GM12878 (cell line): Measurements from ENCODE around the gene KIF5C. TPM values are rescaled to one million over a fixed set of nuclear protein-coding genes. Genes with fewer than 3 reads are reported as not detected.

Source experiments
- ATAC-seq: fragments of 200-7000 bp; cut with Tn5 transposase; 3 replicates; pipeline ENCODE4 v1.9.1; 2020; ENCODE audit warnings: mild to moderate bottlenecking, moderate library complexity
- BruUV-seq: library from RNA; stranded (reverse); fragments of 400-500 nt; replicated peaks from 2 replicates; lab custom pipeline; 2021; lab: Mats Ljungman, UMichigan
- CTCF ChIA-PET: fragments of 300-600 bp; sonication (Branson Sonifier 250); formaldehyde crosslinking; extraction: SDS; loops from one replicate; lab custom pipeline; 2021; ENCODE audit warnings: inconsistent platforms; lab: Yijun Ruan, JAX
- POLR2A ChIA-PET: fragments of 350-600 bp; formaldehyde crosslinking; extraction: SDS; loops from one replicate; lab custom pipeline; 2021; ENCODE audit warnings: inconsistent platforms; lab: Charles Lee
- RAD21 ChIA-PET: fragments of 300-600 bp; sonication (Branson Sonifier 250); formaldehyde crosslinking; loops from one replicate; lab custom pipeline; 2023; ENCODE audit warnings: antibody characterized with exemption; ENCODE audit not compliant: unreplicated experiment; lab: Charles Lee
- SMC1A ChIA-PET: fragments of 300-600 bp; sonication (Branson Sonifier 250); formaldehyde crosslinking; loops from one replicate; lab custom pipeline; 2023; ENCODE audit not compliant: unreplicated experiment, uncharacterized antibody; lab: Charles Lee
- DNase-seq: peaks from one replicate; pipeline ENCODE4 v3.0.0-alpha.2; 2011; ENCODE audit warnings: low read depth, low spot score
- FAIRE-seq: peaks from 3 replicates; lab custom pipeline; 2011; peaks lifted over from hg19 to GRCh38; lab: Jason Lieb, UNC
- H2AFZ ChIP-seq: 2 replicates; pipeline ENCODE4 v1.6.0; 2011; ENCODE audit warnings: low read depth, low read length, control low read depth; ENCODE audit not compliant: control insufficient read depth
- H3K27ac ChIP-seq: 2 replicates; pipeline ENCODE4 v1.5.1; 2011; ENCODE audit warnings: control low read depth; ENCODE audit not compliant: control insufficient read depth, insufficient read depth
- H3K27me3 ChIP-seq, 2 experiments: replicated peaks in 1 of 2; 2 replicates each; pipeline versions ENCODE4 v1.6.0 to v1.6.1; 2011; ENCODE audit warnings: low read length in 1 of 2; ENCODE audit not compliant: control insufficient read depth in 2 of 2, insufficient read depth in 2 of 2
- H3K36me3 ChIP-seq, 2 experiments: 2 replicates each; pipeline ENCODE4 v1.5.1; 2011; ENCODE audit warnings: low read length in 1 of 2; ENCODE audit not compliant: control insufficient read depth in 2 of 2, insufficient read depth in 2 of 2
- H3K4me1 ChIP-seq: 2 replicates; pipeline ENCODE4 v1.6.1; 2011; ENCODE audit warnings: mild to moderate bottlenecking, low read length, moderate library complexity, mixed read lengths; ENCODE audit not compliant: control insufficient read depth, insufficient read depth
- H3K4me2 ChIP-seq: 2 replicates; pipeline ENCODE4 v1.6.0; 2011; ENCODE audit warnings: control low read depth; ENCODE audit not compliant: control insufficient read depth, insufficient read depth
- H3K4me3 ChIP-seq: fragments of 200-600 bp; sonication (generic); 2 replicates; pipeline ENCODE4 v1.5.1; 2016
- H3K79me2 ChIP-seq: 2 replicates; pipeline ENCODE4 v1.6.0; 2011; ENCODE audit warnings: low read length; ENCODE audit not compliant: control insufficient read depth, insufficient read depth
- H3K9ac ChIP-seq: 2 replicates; pipeline ENCODE4 v1.8.0; 2011; ENCODE audit warnings: low read length, control low read depth, mixed read lengths; ENCODE audit not compliant: control insufficient read depth, insufficient read depth
- H3K9me3 ChIP-seq: replicated peaks from 3 replicates; pipeline ENCODE4 v1.5.1; 2011; ENCODE audit warnings: mild to moderate bottlenecking, low read length; ENCODE audit not compliant: control insufficient read depth, insufficient read depth
- H4K20me1 ChIP-seq: 2 replicates; pipeline ENCODE4 v1.6.0; 2011; ENCODE audit not compliant: control insufficient read depth, insufficient read depth
- CEBPZ ChIP-seq: fragments of 150-350 bp; IDR thresholded peaks from 2 replicates; pipeline ENCODE4 v1.6.1; 2016; ENCODE audit warnings: low read depth, low read length
- CHD1 ChIP-seq: IDR thresholded peaks from 2 replicates; pipeline ENCODE4 v1.6.1; 2012; ENCODE audit warnings: low read depth, low read length, improper control_type of control experiment
- ELK1 ChIP-seq: IDR thresholded peaks from 2 replicates; pipeline ENCODE4 v1.6.1; 2012; ENCODE audit warnings: low read depth, low read length, improper control_type of control experiment
- IKZF2 ChIP-seq, 2 experiments: fragments of 450-650 bp; IDR thresholded peaks; 2 replicates each; pipeline ENCODE4 v1.6.1; 2017; ENCODE audit warnings: mild to moderate bottlenecking in 2 of 2, moderate library complexity in 2 of 2
- NR2C2 ChIP-seq: IDR thresholded peaks from 2 replicates; pipeline ENCODE4 v1.6.1; 2011; ENCODE audit warnings: borderline replicate concordance, low read depth; ENCODE audit not compliant: control insufficient read depth, insufficient read length
- POLR2AphosphoS2 ChIP-seq: IDR thresholded peaks from 2 replicates; pipeline ENCODE4 v1.6.1; 2011; ENCODE audit warnings: low read depth, mild to moderate bottlenecking, low read length, improper control_type of control experiment, moderate library complexity
- SMAD5 ChIP-seq: IDR thresholded peaks from 2 replicates; pipeline ENCODE4 v1.6.1; 2016; ENCODE audit warnings: antibody characterized with exemption, low read depth
- SMARCA5 ChIP-seq: fragments of 450-650 bp; IDR thresholded peaks from 2 replicates; pipeline ENCODE4 v1.6.1; 2017; ENCODE audit warnings: mild to moderate bottlenecking
- SMC3 ChIP-seq: IDR thresholded peaks from 2 replicates; pipeline ENCODE4 v1.6.1; 2011; ENCODE audit warnings: low read length, improper control_type of control experiment, borderline replicate concordance
- YY1 ChIP-seq: IDR thresholded peaks from 2 replicates; pipeline ENCODE4 v1.6.1; 2011; ENCODE audit warnings: low read depth, mild to moderate bottlenecking, low read length
- ZBED1 ChIP-seq: IDR thresholded peaks from 2 replicates; pipeline ENCODE4 v1.6.1; 2016; ENCODE audit warnings: borderline replicate concordance
- WGBS: methylation state at CpG from one replicate; pipeline ENCODE4 v1.1.6; 2016; ENCODE audit warnings: low lambda C conversion rate; ENCODE audit not compliant: insufficient replicate concordance, insufficient coverage; ENCODE audit errors: missing lambda C conversion rate; 5-methylcytosine and 5-hydroxymethylcytosine counted together
- in situ Hi-C: fragments of 300-500 bp; cut with MboI; formaldehyde crosslinking; loops from 9 replicates; pipeline ENCODE4 v1.14.3; 2018; ENCODE audit warnings: mixed read lengths
- intact Hi-C: fragments of 100-400 bp; cut with micrococcal nuclease; formaldehyde crosslinking; loops from one replicate; pipeline ENCODE4 v1.14.2; 2022; ENCODE audit not compliant: unreplicated experiment
- polyA plus RNA-seq, 11 experiments: library from polyadenylated mRNA; depleted of rRNA in 4 of 11; unstranded in 6 of 11; stranded (reverse) in 5 of 11; fragments of >200 nt; fragmentation: Nextera tagmentation in 4 of 11; fragmentation: Illumina TruSeq in 1 of 11; extraction: Ambion mirVana in 4 of 11; extraction: Trizol in 1 of 11; gene quantifications; 1 replicate in 1 of 11; 2 replicates in 10 of 11; pipeline versions ENCODE4 v1.2.1 to v1.2.3, GENCODE V29; 2011 to 2016; ENCODE audit warnings: inconsistent platforms in 2 of 11, missing spikeins in 2 of 11, low read depth in 1 of 11
- total RNA-seq, 4 experiments: library from RNA; depleted of rRNA in 3 of 4; stranded (reverse); fragments of >200 nt in 3 of 4; fragmentation: Illumina TruSeq in 1 of 4; extraction: Trizol in 1 of 4; gene quantifications; 2 replicates each; pipeline versions ENCODE4 v1.2.1 to v1.2.3, GENCODE V29; 2013 to 2021
- TF ChIP-seq, protein P1 (sequence below): fragments of 450-650 bp; IDR thresholded peaks from 2 replicates; pipeline ENCODE4 v1.6.1; 2016; ENCODE audit warnings: mild to moderate bottlenecking

The KIF5C gene
- total and polyA plus RNA-seq, 10 of the 15 experiments (the other 5 are each of a cell fraction or from before 2014, with no cell fraction given) = 0.08 to 0.49 (median 0.24) TPM

DNA sequence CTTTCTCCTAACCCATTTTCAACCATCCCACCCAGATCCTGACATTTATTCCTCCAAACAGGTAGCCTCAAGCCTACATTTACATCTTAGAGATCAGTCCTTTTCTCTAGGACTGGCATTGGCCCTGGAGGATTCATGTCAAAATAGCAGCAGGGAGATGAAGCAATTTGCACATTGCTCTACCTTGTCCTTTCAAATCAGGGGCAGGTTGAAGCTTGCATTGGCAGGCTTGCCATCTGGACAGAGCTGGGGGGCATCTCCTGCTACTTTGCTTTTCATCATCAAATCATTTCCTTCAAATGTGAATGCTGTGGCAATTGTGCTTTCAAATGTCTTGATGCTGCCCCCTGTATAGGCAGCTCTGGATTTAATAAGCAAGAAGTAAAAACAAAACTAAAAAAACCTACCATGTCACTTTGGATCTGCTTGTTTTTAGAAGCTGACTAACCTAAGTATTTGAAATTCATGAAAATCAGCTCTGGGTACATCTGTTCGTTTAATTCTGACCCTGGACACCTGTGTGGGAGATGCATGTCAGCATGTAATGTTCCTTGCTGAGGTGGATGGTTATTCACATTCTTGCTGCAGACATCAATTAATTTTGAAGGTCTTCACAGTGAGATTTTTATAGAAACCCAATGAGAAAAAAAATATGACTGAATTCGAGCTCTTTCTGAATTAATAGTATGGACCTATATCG lies 47.9 kb downstream of the KIF5C start (continued):
- TF ChIP-seq, protein P1, sequence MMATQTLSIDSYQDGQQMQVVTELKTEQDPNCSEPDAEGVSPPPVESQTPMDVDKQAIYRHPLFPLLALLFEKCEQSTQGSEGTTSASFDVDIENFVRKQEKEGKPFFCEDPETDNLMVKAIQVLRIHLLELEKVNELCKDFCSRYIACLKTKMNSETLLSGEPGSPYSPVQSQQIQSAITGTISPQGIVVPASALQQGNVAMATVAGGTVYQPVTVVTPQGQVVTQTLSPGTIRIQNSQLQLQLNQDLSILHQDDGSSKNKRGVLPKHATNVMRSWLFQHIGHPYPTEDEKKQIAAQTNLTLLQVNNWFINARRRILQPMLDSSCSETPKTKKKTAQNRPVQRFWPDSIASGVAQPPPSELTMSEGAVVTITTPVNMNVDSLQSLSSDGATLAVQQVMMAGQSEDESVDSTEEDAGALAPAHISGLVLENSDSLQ = no peak
- no peak for TF ChIP-seq CHD1

DNA sequence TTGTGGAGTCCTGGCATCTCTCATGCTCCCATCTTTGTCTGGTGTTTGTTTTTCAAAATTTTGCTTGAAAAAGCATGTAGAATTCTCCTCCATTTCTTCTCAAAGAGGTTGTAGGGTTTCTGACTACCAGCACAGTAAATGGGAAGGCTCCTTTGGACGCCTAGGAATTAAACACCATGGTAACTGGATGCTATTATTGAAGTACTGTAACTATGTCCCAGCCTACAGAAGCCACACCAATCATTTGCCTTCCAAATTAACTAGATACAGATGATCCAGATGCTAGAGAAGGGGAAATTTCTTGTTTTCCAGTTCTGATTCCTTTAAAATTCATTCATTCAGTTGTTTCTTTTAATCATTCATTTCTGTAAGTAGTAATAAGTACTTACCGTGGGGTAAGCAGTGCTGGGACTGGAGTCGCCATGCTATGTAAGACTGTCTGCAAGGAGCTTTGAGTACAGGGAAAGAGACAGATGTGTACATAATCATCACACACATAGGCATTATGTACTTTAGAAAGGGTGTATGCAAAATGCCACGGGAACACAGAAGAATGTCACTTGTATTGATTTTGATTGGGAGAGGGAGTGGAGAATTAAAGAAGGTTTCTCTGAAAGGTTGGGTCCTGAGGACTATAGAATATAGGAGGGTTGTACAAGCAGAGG lies 49.6 kb downstream of the KIF5C start:
- Histone ChIP-seq H3K27ac (no peak overlapping the region), H3K4me2 (no peak overlapping the region), H3K36me3 (no peaks in the 10 kb centered on the region), H3K79me2 (no peaks in the 10 kb centered on the region), H3K9me3 (no peaks in the 10 kb centered on the region), H3K27me3 (no peaks in the 10 kb centered on the region; a peak in 2 of 4 replicates), H3K9ac (no peak overlapping the region), H2AFZ (no peak overlapping the region), H3K4me3 (no peak overlapping the region), H3K4me1 (no peaks in the 10 kb centered on the region), H4K20me1 (no peaks in the 10 kb centered on the region)
- in situ Hi-C loops (no loop called here), intact Hi-C loops (loop anchor here (5.0 to 10.0 kb wide), 2 partner anchors 280 to 638 kb away; partner anchors contain the start of gene EPC2)
- DNase-seq (no peak), FAIRE-seq (no peak), ATAC-seq (no peak)
- ChIA-PET SMC1A (no interaction called here), RAD21 (no interaction called here), POLR2A (no interaction called here), CTCF (interaction anchor here (0.9 to 1.0 kb wide), 2 partner anchors 10 to 66 kb away, joined by 3 read pairs; no protein-coding TSS in a partner anchor)
- TF ChIP-seq IKZF2 (IDR thresholded peaks at IDR 0.05) (no peak), SMARCA5 (no peak), NR2C2 (no peak), POLR2AphosphoS2 (no peak), SMAD5 (no peak), YY1 (no peak), ZBED1 (no peak), CEBPZ (no peak), SMC3 (no peak), ELK1 (no peak)
- no TSS peak for BruUV-seq
- WGBS = 44% methylated on average over 4 of the region's 4 CpGs
